ELR (cell line): ENCODE measurements around the gene ITGB5.
"Not testable (repeated sequence)": the region's sequence is repeated elsewhere in the genome, so short reads cannot be mapped to it uniquely, and the experiment has no call there.

Experiments
- DNase-seq: peaks from one replicate; pipeline ENCODE4 v3.0.0-alpha.2; 2015; ENCODE audit warnings: low read depth

The ITGB5 gene

GRCh38 chr3:124812291-124813265, 74.6 kb downstream of the ITGB5 start:
- DNase-seq, result peak; percentile 94

- DNase-seq, result peak; percentile 66
These were observed 75.7 kb downstream of the ITGB5 start for GRCh38 chr3:124811436-124811835.

- DNase-seq, result no peak
These were observed 76.2 kb downstream of the ITGB5 start for GRCh38 chr3:124810970-124811369.

- DNase-seq, result no peak
These were observed 78.1 kb downstream of the ITGB5 start for GRCh38 chr3:124809039-124809438.

GRCh38 chr3:124805671-124806070, 81.5 kb downstream of the ITGB5 start:
- no peak for DNase-seq

GRCh38 chr3:124804875-124805274, 82.3 kb downstream of the ITGB5 start:
- no peak for DNase-seq

GRCh38 chr3:124802702-124803101, 84.5 kb downstream of the ITGB5 start:
- no peak for DNase-seq

GRCh38 chr3:124802061-124802698, 85.0 kb downstream of the ITGB5 start:
- no peak for DNase-seq

- no peak for DNase-seq
These were observed 86.5 kb downstream of the ITGB5 start for GRCh38 chr3:124800511-124801258.

- no peak for DNase-seq
These were observed 87.1 kb downstream of the ITGB5 start for GRCh38 chr3:124800076-124800475.

GRCh38 chr3:124799676-124800075, 87.5 kb downstream of the ITGB5 start:
- no peak for DNase-seq

GRCh38 chr3:124797426-124797945, 89.7 kb downstream of the ITGB5 start:
- DNase-seq, result no peak

GRCh38 chr3:124796477-124796876, 90.7 kb downstream of the ITGB5 start:
- no peak for DNase-seq

- peak; percentile 20 for DNase-seq
These were observed 94.0 kb downstream of the ITGB5 start for GRCh38 chr3:124793054-124793739.

GRCh38 chr3:124792341-124793040, 94.7 kb downstream of the ITGB5 start:
- DNase-seq, result no peak

GRCh38 chr3:124791639-124792151, 95.5 kb downstream of the ITGB5 start:
- peak; percentile 92 for DNase-seq

GRCh38 chr3:124791142-124791541, 96.0 kb downstream of the ITGB5 start:
- peak; percentile 56 for DNase-seq

GRCh38 chr3:124789103-124789502, 98.1 kb downstream of the ITGB5 start:
- DNase-seq, result not testable (repeated sequence)

- DNase-seq, result no peak
These were observed 98.9 kb downstream of the ITGB5 start for GRCh38 chr3:124788254-124788745.

GRCh38 chr3:124787476-124788195, 99.5 kb downstream of the ITGB5 start:
- DNase-seq, result no peak
